ENCODE results near the gene CFAP298. TPM values are rescaled to one million over a fixed set of nuclear protein-coding genes. Genes with fewer than 3 reads are reported as not detected.
"Not testable (repeated sequence)": the region's sequence is repeated elsewhere in the genome, so short reads cannot be mapped to it uniquely, and the experiment has no call there.

Gene CFAP298
- total RNA-seq, 4 donors from 2014 or later: 17.3 to 28.0 (median 20.6) TPM

DNA sequence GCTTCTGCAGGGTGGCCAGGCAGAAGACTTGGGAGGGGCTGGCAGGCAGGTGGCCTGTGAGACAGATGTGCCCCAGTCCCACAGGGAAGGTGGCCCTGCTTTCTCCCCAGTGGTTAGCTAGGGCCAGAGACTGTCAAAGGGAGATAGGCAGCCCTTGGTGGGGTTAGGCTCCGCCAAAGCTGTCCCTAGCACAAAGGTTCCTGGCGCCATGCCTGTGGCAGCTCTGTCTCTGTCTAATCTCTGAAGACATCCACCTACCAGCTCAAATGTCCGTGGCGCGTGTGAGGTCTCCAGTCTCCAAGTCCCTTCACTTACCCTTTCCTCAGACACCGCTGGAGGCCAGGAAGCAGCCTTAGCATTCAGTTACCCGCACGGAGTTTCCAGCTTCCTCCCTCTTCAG, 44.6 kb downstream of the CFAP298 start:
- H3K4me1 ChIP-seq: peaks cover 0 to 8% (median 2%) of the 10 kb centered on the region in 4 donors
- no peak overlapping the region for H3K27ac ChIP-seq
- H3K4me3 ChIP-seq: no peak overlapping the region
- no peak for TF ChIP-seq POLR2A (IDR thresholded peaks at IDR 0.05)
- TF ChIP-seq, protein P1, sequence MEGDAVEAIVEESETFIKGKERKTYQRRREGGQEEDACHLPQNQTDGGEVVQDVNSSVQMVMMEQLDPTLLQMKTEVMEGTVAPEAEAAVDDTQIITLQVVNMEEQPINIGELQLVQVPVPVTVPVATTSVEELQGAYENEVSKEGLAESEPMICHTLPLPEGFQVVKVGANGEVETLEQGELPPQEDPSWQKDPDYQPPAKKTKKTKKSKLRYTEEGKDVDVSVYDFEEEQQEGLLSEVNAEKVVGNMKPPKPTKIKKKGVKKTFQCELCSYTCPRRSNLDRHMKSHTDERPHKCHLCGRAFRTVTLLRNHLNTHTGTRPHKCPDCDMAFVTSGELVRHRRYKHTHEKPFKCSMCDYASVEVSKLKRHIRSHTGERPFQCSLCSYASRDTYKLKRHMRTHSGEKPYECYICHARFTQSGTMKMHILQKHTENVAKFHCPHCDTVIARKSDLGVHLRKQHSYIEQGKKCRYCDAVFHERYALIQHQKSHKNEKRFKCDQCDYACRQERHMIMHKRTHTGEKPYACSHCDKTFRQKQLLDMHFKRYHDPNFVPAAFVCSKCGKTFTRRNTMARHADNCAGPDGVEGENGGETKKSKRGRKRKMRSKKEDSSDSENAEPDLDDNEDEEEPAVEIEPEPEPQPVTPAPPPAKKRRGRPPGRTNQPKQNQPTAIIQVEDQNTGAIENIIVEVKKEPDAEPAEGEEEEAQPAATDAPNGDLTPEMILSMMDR (IDR thresholded peaks at IDR 0.05): no peak
- DNase-seq: no peak
- H3K36me3 ChIP-seq: no peaks in the 10 kb centered on the region
- H3K27me3 ChIP-seq: no peaks in the 10 kb centered on the region
- H3K9me3 ChIP-seq: no peaks in the 10 kb centered on the region

DNA sequence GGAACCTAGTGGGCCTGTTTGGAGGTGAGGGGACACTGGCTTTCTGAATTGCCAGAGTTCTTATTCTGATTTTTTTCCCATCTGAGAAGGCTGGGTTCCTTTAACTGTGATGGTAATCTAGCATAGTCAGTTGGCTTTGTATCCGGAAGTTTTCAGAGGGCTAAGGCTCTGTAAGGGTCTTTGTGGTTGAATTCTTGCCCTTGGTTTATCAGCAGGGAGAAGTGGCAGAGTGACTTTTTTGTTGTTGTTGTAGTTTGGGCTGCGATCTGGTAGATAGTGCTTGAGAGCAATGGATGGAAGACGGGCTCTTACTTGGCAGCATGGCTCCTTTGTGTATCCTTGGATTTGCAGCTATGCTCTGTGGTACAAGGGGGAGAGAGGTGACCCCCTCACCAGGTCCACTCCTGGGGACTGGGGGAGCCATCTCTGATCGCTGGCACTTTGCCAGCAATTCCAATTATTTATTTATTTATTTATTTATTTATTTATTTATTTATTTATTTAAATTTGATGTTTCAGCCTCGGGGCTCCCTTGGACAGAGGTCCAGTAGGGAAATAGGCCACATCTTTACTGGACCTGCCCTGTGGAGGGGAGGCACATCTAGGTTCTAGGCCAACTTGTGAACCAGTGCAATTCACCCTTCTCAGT, 45.3 kb downstream of the CFAP298 start:
- no peaks in the 10 kb centered on the region for H3K9me3 ChIP-seq
- H3K4me3 ChIP-seq: no peak overlapping the region
- H3K36me3 ChIP-seq: no peaks in the 10 kb centered on the region
- no peaks in the 10 kb centered on the region for H3K27me3 ChIP-seq
- no peak for DNase-seq
- no peak for TF ChIP-seq POLR2A (IDR thresholded peaks at IDR 0.05)
- TF ChIP-seq, protein P1 (IDR thresholded peaks at IDR 0.05): no peak
- H3K27ac ChIP-seq: no peak overlapping the region
- H3K4me1 ChIP-seq: peaks cover 0 to 8% (median 2%) of the 10 kb centered on the region in 4 donors

GRCh38 chr21:32565856-32566465, 46.2 kb downstream of the CFAP298 start:
- no peak overlapping the region for H3K27ac ChIP-seq
- no peak for DNase-seq
- no peaks in the 10 kb centered on the region for H3K9me3 ChIP-seq
- TF ChIP-seq, protein P1 (IDR thresholded peaks at IDR 0.05): no peak
- TF ChIP-seq POLR2A (IDR thresholded peaks at IDR 0.05): no peak
- no peak overlapping the region for H3K4me3 ChIP-seq
- H3K4me1 ChIP-seq: peaks cover 0 to 8% (median 2%) of the 10 kb centered on the region in 4 donors
- no peaks in the 10 kb centered on the region for H3K36me3 ChIP-seq
- no peaks in the 10 kb centered on the region for H3K27me3 ChIP-seq

- no peaks in the 10 kb centered on the region for H3K9me3 ChIP-seq
- H3K4me1 ChIP-seq: no peaks in the 10 kb centered on the region
- H3K27me3 ChIP-seq: no peaks in the 10 kb centered on the region
- DNase-seq: no peak
- no peak overlapping the region for H3K4me3 ChIP-seq
- no peaks in the 10 kb centered on the region for H3K36me3 ChIP-seq
- H3K27ac ChIP-seq: no peak overlapping the region
- TF ChIP-seq, protein P1 (IDR thresholded peaks at IDR 0.05): no peak
- TF ChIP-seq POLR2A (IDR thresholded peaks at IDR 0.05): no peak
Observed at GRCh38 chr21:32562915-32563314, 49.3 kb downstream of the CFAP298 start.

DNA sequence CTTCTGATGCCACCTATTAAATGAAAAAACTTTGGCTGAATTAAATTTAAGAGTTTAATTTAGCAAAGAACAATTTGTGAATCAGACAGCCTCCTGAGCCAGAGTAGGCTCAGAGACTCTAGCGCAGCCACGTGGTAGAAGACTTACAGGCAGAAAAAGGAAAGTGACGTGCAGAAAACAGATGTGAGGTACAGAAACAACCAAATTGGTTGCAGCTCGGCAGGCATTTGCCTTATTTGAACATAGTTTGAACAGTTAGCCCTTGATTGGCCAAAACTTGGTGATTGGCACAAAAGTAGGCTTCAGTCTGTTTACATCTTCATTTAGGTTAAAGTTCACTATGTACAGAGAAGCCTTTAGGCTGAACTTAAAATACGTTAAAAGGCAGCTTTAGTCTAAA, 49.8 kb downstream of the CFAP298 start:
- no peak overlapping the region for H3K27ac ChIP-seq
- no peak for DNase-seq

GRCh38 chr21:32561476-32561875, 50.7 kb downstream of the CFAP298 start:
- H3K27me3 ChIP-seq, H3K4me1 ChIP-seq, H3K27ac ChIP-seq, H3K4me3 ChIP-seq, H3K9me3 ChIP-seq, DNase-seq, H3K36me3 ChIP-seq: not testable (repeated sequence)

More for the DNA sequence above, 49.8 kb downstream of the CFAP298 start:
- no peak for TF ChIP-seq POLR2A (IDR thresholded peaks at IDR 0.05)
- TF ChIP-seq, protein P1 (IDR thresholded peaks at IDR 0.05): peak in 1 of 6 experiments; percentile 25
- Histone ChIP-seq H3K36me3 (no peaks in the 10 kb centered on the region), H3K4me3 (no peak overlapping the region), H3K9me3 (no peaks in the 10 kb centered on the region), H3K4me1 (no peaks in the 10 kb centered on the region), H3K27me3 (no peaks in the 10 kb centered on the region)

Measured in Peyer's patch (tissue), 4 donors.